Common myeloid progenitor, CD34-positive (primary cell): Measurements from ENCODE around the gene POLR2J2.
A peak's percentile ranks its signal among the peaks of the same experiment; 100 is the strongest.
"Not testable (repeated sequence)": the region's sequence is repeated elsewhere in the genome, so short reads cannot be mapped to it uniquely, and the experiment has no call there.

ENCODE experiments used
- CTCF ChIA-PET: fragments of 350-600 bp; sonication (Branson Sonifier 250); formaldehyde crosslinking; loops from one replicate; lab custom pipeline; 2021; ENCODE audit warnings: antibody characterized with exemption; lab: Charles Lee
- POLR2A ChIA-PET: fragments of 350-600 bp; sonication (Branson Sonifier 250); formaldehyde crosslinking; loops from one replicate; lab custom pipeline; 2021; ENCODE audit warnings: antibody characterized with exemption; lab: Charles Lee
- DNase-seq, 3 donors: peaks; one replicate each; pipeline versions ENCODE4 v3.0.0 to v3.0.0-alpha.2; 2013
- H3K27ac ChIP-seq, 2 experiments: 1 replicate in 1 of 2; 2 replicates in 1 of 2; pipeline ENCODE4 v1.7.0; 2013; ENCODE audit warnings: inconsistent platforms in 2 of 2, low read length in 2 of 2, mild to moderate bottlenecking in 2 of 2, low read depth in 1 of 2, moderate library complexity in 1 of 2; ENCODE audit not compliant: severe bottlenecking in 2 of 2, insufficient read depth in 1 of 2, poor library complexity in 1 of 2
- H3K27me3 ChIP-seq, 5 experiments: replicated peaks in 2 of 5; 1 replicate in 3 of 5; 2 replicates in 2 of 5; pipeline versions ENCODE4 v1.6.1 to v1.7.0; 2013; ENCODE audit warnings: low read length in 4 of 5, mild to moderate bottlenecking in 2 of 5, moderate library complexity in 2 of 5, inconsistent platforms in 1 of 5; ENCODE audit not compliant: insufficient read depth in 5 of 5, control insufficient read depth in 4 of 5
- H3K36me3 ChIP-seq, 4 experiments: 1 replicate in 2 of 4; 2 replicates in 2 of 4; pipeline versions ENCODE4 v1.6.1 to v1.7.0; 2013; ENCODE audit warnings: low read length in 3 of 4, control low read depth in 1 of 4, mild to moderate bottlenecking in 1 of 4; ENCODE audit not compliant: control insufficient read depth in 4 of 4, insufficient read depth in 4 of 4
- H3K4me1 ChIP-seq, 4 experiments: 1 replicate in 3 of 4; 2 replicates in 1 of 4; pipeline versions ENCODE4 v1.6.1 to v1.7.1; 2013; ENCODE audit warnings: low read length in 3 of 4, mild to moderate bottlenecking in 3 of 4, control low read depth in 1 of 4, inconsistent platforms in 1 of 4, moderate library complexity in 1 of 4; ENCODE audit not compliant: control insufficient read depth in 4 of 4, insufficient read depth in 4 of 4; ENCODE audit errors: control extremely low read depth in 1 of 4
- H3K4me3 ChIP-seq, 7 experiments: 1 replicate in 4 of 7; 2 replicates in 3 of 7; pipeline versions ENCODE4 v1.5.1 to v1.7.0; 2013; ENCODE audit warnings: mild to moderate bottlenecking in 7 of 7, low read length in 6 of 7, moderate library complexity in 6 of 7, inconsistent platforms in 2 of 7, low read depth in 2 of 7, control low read depth in 1 of 7; ENCODE audit not compliant: insufficient read depth in 4 of 7, control insufficient read depth in 1 of 7; ENCODE audit errors: extremely low read depth in 1 of 7
- H3K9me3 ChIP-seq, 5 experiments: 1 replicate in 4 of 5; 2 replicates in 1 of 5; pipeline versions ENCODE4 v1.6.1 to v1.7.1; 2013; ENCODE audit warnings: low read length in 4 of 5, mild to moderate bottlenecking in 2 of 5, inconsistent platforms in 1 of 5, low read depth in 1 of 5, moderate library complexity in 1 of 5; ENCODE audit not compliant: control insufficient read depth in 4 of 5, insufficient read depth in 2 of 5; ENCODE audit errors: control extremely low read depth in 1 of 5
- WGBS: methylation state at CpG from one replicate; pipeline ENCODE4 v1.1.5; 2013; ENCODE audit not compliant: insufficient coverage; 5-methylcytosine and 5-hydroxymethylcytosine counted together

The POLR2J2 gene

GRCh38 chr7:102616507-102617125 lies 54.8 kb downstream of the POLR2J2 start, which contains the start of gene RASA4:
RASA4 (minus strand) TSS chr7:102616756; CDS start chr7:102616689, 67 bp downstream.
- CTCF ChIA-PET, H3K36me3 ChIP-seq, H3K27me3 ChIP-seq, H3K27ac ChIP-seq, H3K9me3 ChIP-seq, POLR2A ChIA-PET, H3K4me1 ChIP-seq: not testable (repeated sequence)
- H3K4me3 ChIP-seq: peak within 1 kb of the TSS in 3 of 7 experiments; percentile 19 to 33 (median 32)
- DNase-seq: peak in 2 of 3 donors; percentile 21 to 44
- no CpG with 5 or more reads among the region's 62 CpGs for WGBS
